Endothelial cell of umbilical vein (primary cell): ENCODE results near the gene PRKD1. TPM values are rescaled to one million over a fixed set of nuclear protein-coding genes. Genes with fewer than 3 reads are reported as not detected.

Source experiments
- BruUV-seq: library from RNA; stranded (reverse); fragments of 400-500 nt; replicated peaks from 2 replicates; lab custom pipeline; 2021; lab: Mats Ljungman, UMichigan
- CTCF ChIA-PET: fragments of 300-600, 350-600 bp; sonication (Branson Sonifier 250); formaldehyde crosslinking; loops from one replicate; lab custom pipeline; 2021; ENCODE audit warnings: antibody characterized with exemption, inconsistent platforms; lab: Charles Lee
- POLR2A ChIA-PET: fragments of 300-600, 350-600 bp; sonication (Branson Sonifier 250); formaldehyde crosslinking; loops from one replicate; lab custom pipeline; 2021; ENCODE audit warnings: antibody characterized with exemption, inconsistent platforms; lab: Charles Lee
- DNase-seq: peaks from one replicate; pipeline ENCODE4 v3.0.0-alpha.2; 2011; ENCODE audit warnings: low read depth, low spot score
- FAIRE-seq: peaks from 2 replicates; lab custom pipeline; 2011; peaks lifted over from hg19 to GRCh38; lab: Jason Lieb, UNC
- H2AFZ ChIP-seq: 2 replicates; pipeline ENCODE4 v1.6.0; 2012; ENCODE audit warnings: low read depth, low read length, control low read depth, inconsistent platforms
- H3K27ac ChIP-seq: 2 replicates; pipeline ENCODE4 v1.5.1; 2011; ENCODE audit warnings: low read depth, mild to moderate bottlenecking, control low read depth, low read length, moderate library complexity; ENCODE audit not compliant: insufficient read depth
- H3K27me3 ChIP-seq, 2 experiments: 2 replicates each; pipeline versions ENCODE4 v1.6.0 to v1.6.1; 2011; ENCODE audit warnings: low read length in 2 of 2, mixed read lengths in 1 of 2; ENCODE audit not compliant: control insufficient read depth in 2 of 2, insufficient read depth in 2 of 2
- H3K36me3 ChIP-seq, 2 experiments: 2 replicates in 1 of 2; 3 replicates in 1 of 2; pipeline ENCODE4 v1.5.1; 2011; ENCODE audit warnings: low read length in 2 of 2, mild to moderate bottlenecking in 1 of 2, moderate library complexity in 1 of 2; ENCODE audit not compliant: control insufficient read depth in 2 of 2, insufficient read depth in 2 of 2; ENCODE audit errors: extremely low read depth in 1 of 2
- H3K4me1 ChIP-seq: 3 replicates; pipeline ENCODE4 v1.5.1; 2011; ENCODE audit warnings: mild to moderate bottlenecking, low read length; ENCODE audit not compliant: control insufficient read depth, insufficient read depth; ENCODE audit errors: extremely low read depth
- H3K4me2 ChIP-seq: 2 replicates; pipeline ENCODE4 v1.6.1; 2011; ENCODE audit warnings: low read length, control low read depth, mixed read lengths; ENCODE audit not compliant: insufficient read depth
- H3K4me3 ChIP-seq, 3 experiments: fragments of 200-600 bp in 1 of 3; sonication (generic), shearing (Covaris generic) in 1 of 3; replicated peaks in 1 of 3; 2 replicates each; pipeline ENCODE4 v1.5.1; 2011 to 2016; ENCODE audit warnings: control low read depth in 3 of 3, low read length in 3 of 3, mild to moderate bottlenecking in 2 of 3, inconsistent platforms in 1 of 3, low read depth in 1 of 3, moderate library complexity in 1 of 3; ENCODE audit not compliant: insufficient read depth in 1 of 3
- H3K79me2 ChIP-seq: 2 replicates; pipeline ENCODE4 v1.6.0; 2012; ENCODE audit warnings: low read length, inconsistent platforms; ENCODE audit not compliant: control insufficient read depth, insufficient read depth
- H3K9ac ChIP-seq: replicated peaks from 2 replicates; pipeline ENCODE3; 2011; ENCODE audit warnings: low read length, control low read depth; ENCODE audit not compliant: insufficient read depth; ENCODE audit errors: extremely low read depth
- H3K9me1 ChIP-seq: replicated peaks from 3 replicates; pipeline ENCODE4 v1.6.0; 2011; ENCODE audit warnings: mild to moderate bottlenecking, low read length; ENCODE audit not compliant: control insufficient read depth, insufficient read depth; ENCODE audit errors: extremely low read depth
- H3K9me3 ChIP-seq: replicated peaks from 2 replicates; pipeline ENCODE4 v1.5.1; 2012; ENCODE audit warnings: low read length, inconsistent platforms; ENCODE audit not compliant: control insufficient read depth, insufficient read depth
- H4K20me1 ChIP-seq: replicated peaks from 2 replicates; pipeline ENCODE3; 2011; ENCODE audit warnings: mild to moderate bottlenecking, low read length; ENCODE audit not compliant: control insufficient read depth, insufficient read depth; ENCODE audit errors: extremely low read depth
- EZH2 ChIP-seq: IDR thresholded peaks from 2 replicates; pipeline ENCODE4 v1.6.1; 2012; ENCODE audit warnings: borderline replicate concordance, low read depth, mild to moderate bottlenecking, moderate library complexity, low read length, inconsistent platforms; ENCODE audit not compliant: severe bottlenecking
- FOS ChIP-seq: IDR thresholded peaks from 2 replicates; pipeline ENCODE4 v1.6.1; 2011; ENCODE audit warnings: mild to moderate bottlenecking, low read length, moderate library complexity, borderline replicate concordance; ENCODE audit not compliant: insufficient read depth
- GATA2 ChIP-seq: IDR thresholded peaks from 2 replicates; pipeline ENCODE4 v1.7.0; 2011; ENCODE audit warnings: low read depth, mild to moderate bottlenecking, moderate library complexity, mixed read lengths, low read length; ENCODE audit not compliant: insufficient read length, insufficient read depth
- JUN ChIP-seq: IDR thresholded peaks from 2 replicates; pipeline ENCODE4 v1.6.1; 2011; ENCODE audit warnings: borderline replicate concordance, low read depth; ENCODE audit not compliant: insufficient read length, insufficient read depth
- MAX ChIP-seq: IDR thresholded peaks from 2 replicates; pipeline ENCODE4 v1.6.1; 2011; ENCODE audit not compliant: insufficient read depth, insufficient read length
- MYC ChIP-seq: IDR thresholded peaks from one replicate; pipeline ENCODE4 v1.6.1; 2011; ENCODE audit warnings: mild to moderate bottlenecking, low read depth, low read length
- POLR2A ChIP-seq: IDR thresholded peaks from 2 replicates; pipeline ENCODE4 v1.6.1; 2012; ENCODE audit warnings: low read depth, mild to moderate bottlenecking, control low read depth, low read length
- POLR2AphosphoS5 ChIP-seq: IDR thresholded peaks from 2 replicates; pipeline ENCODE4 v1.6.1; 2012; ENCODE audit warnings: low read depth, mild to moderate bottlenecking, control low read depth, low read length, moderate library complexity; ENCODE audit not compliant: insufficient read depth
- dilution Hi-C: fragments of 300-500 bp; cut with MboI; formaldehyde crosslinking; loops from one replicate; pipeline ENCODE4 v1.15.0; 2019; ENCODE audit warnings: low sequenced_read_pairs; ENCODE audit not compliant: extremely low pct_ligation_motif_present
- intact Hi-C: fragments of 100-400 bp; cut with micrococcal nuclease; formaldehyde crosslinking; loops from one replicate; pipeline ENCODE4 v1.10.0; 2022
- polyA plus RNA-seq, 4 experiments: library from polyadenylated mRNA; depleted of rRNA in 3 of 4; stranded (reverse) in 3 of 4; unstranded in 1 of 4; fragments of >200 nt; gene quantifications; 2 replicates each; pipeline versions ENCODE4 v1.2.1 to v1.2.3, GENCODE V29; 2011 to 2012; ENCODE audit warnings: missing spikeins in 1 of 4
- total RNA-seq: library from RNA; stranded (reverse); gene quantifications from 2 replicates; pipeline ENCODE4 v1.2.3, GENCODE V29; 2021
- TF ChIP-seq, protein P1 (sequence below), 2 donors: IDR thresholded peaks; 1 replicate in 1 of 2; 2 replicates in 1 of 2; pipeline ENCODE4 v1.5.1; 2011; ENCODE audit warnings: low read length in 2 of 2, mild to moderate bottlenecking in 2 of 2, moderate library complexity in 2 of 2, control low read depth in 1 of 2, inconsistent platforms in 1 of 2, low read depth in 1 of 2; ENCODE audit not compliant: insufficient read depth in 1 of 2; ENCODE audit errors: extremely low read depth in 1 of 2

PRKD1 gene
- total and polyA plus RNA-seq, 2 donors (not counting 3 experiments of a cell fraction or from before 2014, with no cell fraction given), result 3.9 to 10.9 TPM

DNA sequence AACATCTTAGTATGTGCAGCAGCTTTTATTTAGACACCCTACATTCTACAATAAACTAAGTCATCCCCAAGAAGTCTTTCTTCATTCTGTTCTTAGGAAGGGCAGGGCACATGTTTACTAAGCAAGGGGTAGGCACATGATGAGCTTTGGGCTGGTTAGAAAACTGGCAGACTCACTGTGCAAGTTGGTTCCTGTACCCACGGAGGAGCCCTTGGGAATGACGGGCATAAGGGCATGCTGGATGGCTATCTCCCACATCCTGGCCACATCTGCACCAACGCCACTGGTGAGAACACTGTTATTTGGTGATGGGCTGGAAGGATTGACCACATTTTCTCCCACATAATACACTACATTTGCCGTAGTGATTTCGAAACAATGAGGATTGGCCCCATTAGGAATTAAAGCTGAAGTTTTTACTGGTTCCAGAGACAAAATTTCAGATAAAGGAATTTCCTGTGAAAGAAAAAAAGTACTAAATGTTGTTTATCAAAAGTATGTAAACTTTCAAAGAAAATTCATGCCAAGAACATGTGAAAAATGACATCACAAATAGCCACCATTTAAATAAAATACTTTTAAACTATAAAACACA is 297.0 kb downstream of the PRKD1 start:
- Histone ChIP-seq H4K20me1 (no peaks in the 10 kb centered on the region), H3K36me3 (no peaks in the 10 kb centered on the region), H3K9me3 (no peaks in the 10 kb centered on the region), H3K4me1 (no peaks in the 10 kb centered on the region), H2AFZ (no peak overlapping the region), H3K4me3 (no peak overlapping the region), H3K4me2 (no peak overlapping the region), H3K27ac (no peak overlapping the region), H3K9ac (no peak overlapping the region), H3K27me3 (no peaks in the 10 kb centered on the region), H3K79me2 (no peaks in the 10 kb centered on the region), H3K9me1 (no peaks in the 10 kb centered on the region)
- dilution Hi-C loops, result no loop called here
- DNase-seq (no peak), FAIRE-seq (no peak)
- ChIA-PET POLR2A (no interaction called here), CTCF (interaction anchor here (1.0 to 1.2 kb wide), 4 partner anchors 9 to 653 kb away, joined by 3 to 4 read pairs (median 3); no protein-coding TSS in a partner anchor)
- no TSS peak for BruUV-seq
- TF ChIP-seq, protein P1, sequence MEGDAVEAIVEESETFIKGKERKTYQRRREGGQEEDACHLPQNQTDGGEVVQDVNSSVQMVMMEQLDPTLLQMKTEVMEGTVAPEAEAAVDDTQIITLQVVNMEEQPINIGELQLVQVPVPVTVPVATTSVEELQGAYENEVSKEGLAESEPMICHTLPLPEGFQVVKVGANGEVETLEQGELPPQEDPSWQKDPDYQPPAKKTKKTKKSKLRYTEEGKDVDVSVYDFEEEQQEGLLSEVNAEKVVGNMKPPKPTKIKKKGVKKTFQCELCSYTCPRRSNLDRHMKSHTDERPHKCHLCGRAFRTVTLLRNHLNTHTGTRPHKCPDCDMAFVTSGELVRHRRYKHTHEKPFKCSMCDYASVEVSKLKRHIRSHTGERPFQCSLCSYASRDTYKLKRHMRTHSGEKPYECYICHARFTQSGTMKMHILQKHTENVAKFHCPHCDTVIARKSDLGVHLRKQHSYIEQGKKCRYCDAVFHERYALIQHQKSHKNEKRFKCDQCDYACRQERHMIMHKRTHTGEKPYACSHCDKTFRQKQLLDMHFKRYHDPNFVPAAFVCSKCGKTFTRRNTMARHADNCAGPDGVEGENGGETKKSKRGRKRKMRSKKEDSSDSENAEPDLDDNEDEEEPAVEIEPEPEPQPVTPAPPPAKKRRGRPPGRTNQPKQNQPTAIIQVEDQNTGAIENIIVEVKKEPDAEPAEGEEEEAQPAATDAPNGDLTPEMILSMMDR (IDR thresholded peaks at IDR 0.05; ENCODE audit: extremely low read depth in 1 of 2, insufficient read depth in 1 of 2, low read depth in 1 of 2, low read length in 2 of 2), result no peak
- no peak for TF ChIP-seq FOS
- TF ChIP-seq GATA2, result no peak
- TF ChIP-seq EZH2, result no peak
- TF ChIP-seq MYC, result no peak
- TF ChIP-seq POLR2AphosphoS5, result no peak
- no peak for TF ChIP-seq MAX
- TF ChIP-seq JUN, result no peak
- TF ChIP-seq POLR2A, result no peak
- intact Hi-C loops, result no loop called here
